ENCODE data around the gene TANGO6.
A peak's percentile ranks its signal among the peaks of the same experiment; 100 is the strongest.
"Not testable (repeated sequence)": the region's sequence is repeated elsewhere in the genome, so short reads cannot be mapped to it uniquely, and the experiment has no call there.

Gene TANGO6

GRCh38 chr16:68843482-68844210 lies at the start of gene TANGO6:
Gene TANGO6, plus strand, starts transcription at chr16:68843531. Its CDS starts 87 bp downstream, at chr16:68843618.
- DNase-seq: peak; percentile 91 to 94 (median 94)

GRCh38 chr16:68798398-68798797 lies 44.9 kb upstream of the TANGO6 start:
- DNase-seq: no peak

- DNase-seq: peak; percentile 65 to 74 (median 68)
Measured at GRCh38 chr16:68800257-68800875, 43.0 kb upstream of the TANGO6 start.

GRCh38 chr16:68802190-68802589 lies 41.1 kb upstream of the TANGO6 start:
- DNase-seq: no peak

GRCh38 chr16:68806422-68806821 lies 36.9 kb upstream of the TANGO6 start:
- no peak for DNase-seq

GRCh38 chr16:68806981-68807380 lies 36.4 kb upstream of the TANGO6 start:
- no peak for DNase-seq

- no peak for DNase-seq
Measured at GRCh38 chr16:68814516-68814915, 28.8 kb upstream of the TANGO6 start.

- no peak for DNase-seq
Measured at GRCh38 chr16:68823401-68824135, 19.8 kb upstream of the TANGO6 start.

GRCh38 chr16:68825427-68825826 lies 17.9 kb upstream of the TANGO6 start:
- DNase-seq: no peak

- DNase-seq: no peak
Measured at GRCh38 chr16:68826652-68827051, 16.7 kb upstream of the TANGO6 start.

- no peak for DNase-seq
Measured at GRCh38 chr16:68833251-68833650, 10.1 kb upstream of the TANGO6 start.

GRCh38 chr16:68834550-68834949 lies 8.8 kb upstream of the TANGO6 start:
- no peak for DNase-seq

- no peak for DNase-seq
Measured at GRCh38 chr16:68835970-68836369, 7.4 kb upstream of the TANGO6 start.

GRCh38 chr16:68839831-68840230 lies 3.5 kb upstream of the TANGO6 start:
- no peak for DNase-seq

- DNase-seq: not testable (repeated sequence)
Measured at GRCh38 chr16:68842964-68843481, 308 bp upstream of the TANGO6 start.

GRCh38 chr16:68844211-68844564 lies 857 bp downstream of the TANGO6 start:
- DNase-seq: no peak

GRCh38 chr16:68848786-68849185 lies 5.5 kb downstream of the TANGO6 start:
- peak in 1 of 3 donors; percentile 17 for DNase-seq

GRCh38 chr16:68850481-68850880 lies 7.2 kb downstream of the TANGO6 start:
- no peak for DNase-seq

GRCh38 chr16:68851601-68852000 lies 8.3 kb downstream of the TANGO6 start:
- no peak for DNase-seq

GRCh38 chr16:68857479-68857878 lies 14.1 kb downstream of the TANGO6 start:
- DNase-seq: no peak

- no peak for DNase-seq
Measured at GRCh38 chr16:68859828-68860227, 16.5 kb downstream of the TANGO6 start.

- DNase-seq: no peak
Measured at GRCh38 chr16:68860978-68861892, 17.9 kb downstream of the TANGO6 start.

- no peak for DNase-seq
Measured at GRCh38 chr16:68866933-68867332, 23.6 kb downstream of the TANGO6 start.

All from suppressor macrophage treated with lipopolysaccharide for 1 hour (primary cell).